CD4-positive, CD25-positive, alpha-beta regulatory T cell (primary cell): ENCODE results near the gene CMTM7. TPM values are rescaled to one million over a fixed set of nuclear protein-coding genes. Genes with fewer than 3 reads are reported as not detected.

Experiments used
- ATAC-seq, 2 donors: fragments of 150-1000 bp; cut with Tn5 transposase; one replicate each; pipeline ENCODE4 v1.10.0; 2021; ENCODE audit warnings: low read depth in 2 of 2, moderate number of reproducible peaks in 2 of 2, moderate library complexity in 1 of 2
- DNase-seq, 3 donors: peaks; one replicate each; pipeline versions ENCODE4 v3.0.0 to v3.0.0-alpha.2; 2012 to 2022; ENCODE audit warnings: mixed read lengths in 1 of 3
- H3K27ac ChIP-seq: one replicate; pipeline ENCODE4 v1.7.0; 2013; ENCODE audit warnings: mild to moderate bottlenecking, low read length; ENCODE audit not compliant: insufficient read depth, poor library complexity, severe bottlenecking
- H3K27me3 ChIP-seq: one replicate; pipeline ENCODE4 v1.7.0; 2013; ENCODE audit warnings: low read length; ENCODE audit not compliant: control insufficient read depth, insufficient read depth
- H3K36me3 ChIP-seq: one replicate; pipeline ENCODE4 v1.7.0; 2013; ENCODE audit warnings: mild to moderate bottlenecking, low read length, moderate library complexity; ENCODE audit not compliant: control insufficient read depth, insufficient read depth
- H3K4me1 ChIP-seq: 2 replicates; pipeline ENCODE4 v1.7.0; 2013; ENCODE audit warnings: mild to moderate bottlenecking, low read length; ENCODE audit not compliant: insufficient read depth, control insufficient read depth, poor library complexity, severe bottlenecking
- H3K4me3 ChIP-seq: one replicate; pipeline ENCODE4 v1.7.0; 2013; ENCODE audit warnings: low read depth, mild to moderate bottlenecking, low read length, moderate library complexity
- H3K9me3 ChIP-seq, 2 experiments: 1 replicate in 1 of 2; 2 replicates in 1 of 2; pipeline ENCODE4 v1.7.0; 2013; ENCODE audit warnings: low read length in 2 of 2, mild to moderate bottlenecking in 1 of 2, moderate library complexity in 1 of 2; ENCODE audit not compliant: control insufficient read depth in 2 of 2
- H3K27ac Mint-ChIP-seq, 3 donors: one replicate each; pipeline ENCODE4 v1.8.0; 2020 to 2022; ENCODE audit warnings: mild to moderate bottlenecking in 3 of 3, mixed read lengths in 3 of 3, moderate library complexity in 2 of 3
- H3K27me3 Mint-ChIP-seq: one replicate; pipeline ENCODE4 v1.8.0; 2022; ENCODE audit warnings: mild to moderate bottlenecking, mixed read lengths
- H3K36me3 Mint-ChIP-seq: one replicate; pipeline ENCODE4 v1.8.0; 2020; ENCODE audit warnings: mixed read lengths
- H3K4me1 Mint-ChIP-seq, 4 donors: one replicate each; pipeline ENCODE4 v1.8.0; 2020 to 2022; ENCODE audit warnings: mixed read lengths in 4 of 4, mild to moderate bottlenecking in 1 of 4
- H3K4me3 Mint-ChIP-seq, 4 donors: one replicate each; pipeline ENCODE4 v1.8.0; 2020 to 2022; ENCODE audit warnings: mild to moderate bottlenecking in 4 of 4, mixed read lengths in 4 of 4, moderate library complexity in 3 of 4
- H3K9me3 Mint-ChIP-seq, 7 donors: one replicate each; pipeline ENCODE4 v1.8.0; 2020 to 2022; ENCODE audit warnings: mixed read lengths in 7 of 7, mild to moderate bottlenecking in 3 of 7, moderate library complexity in 2 of 7
- polyA plus RNA-seq, 4 donors: library from polyadenylated mRNA; unstranded; fragments of 300-500 nt; fragmentation: Illumina TruSeq; gene quantifications; one replicate each; pipeline ENCODE4 v1.2.3, GENCODE V29; 2021
- total RNA-seq: library from RNA; stranded (reverse); gene quantifications from one replicate; pipeline ENCODE4 v1.2.3, GENCODE V29; 2022

Gene CMTM7
- total and polyA plus RNA-seq, 5 donors from 2014 or later, result 77.3 to 231 (median 144) TPM

- Mint-ChIP-seq H3K9me3 (no peaks in the 10 kb centered on the region), H3K36me3 (peaks cover 4% of the 10 kb centered on the region), H3K27ac (peak overlapping the region; percentile 52 to 96 (median 54)), H3K27me3 (no peaks in the 10 kb centered on the region), H3K4me3 (no peak overlapping the region), H3K4me1 (peaks cover 16 to 57% (median 27%) of the 10 kb centered on the region in 4 donors)
- H3K9me3 ChIP-seq, result no peaks in the 10 kb centered on the region
- DNase-seq (no peak), ATAC-seq (no peak)
- H3K4me3 ChIP-seq, result no peak overlapping the region
- H3K36me3 ChIP-seq, result no peaks in the 10 kb centered on the region
- H3K4me1 ChIP-seq, result peaks cover 43% of the 10 kb centered on the region
- no peaks in the 10 kb centered on the region for H3K27me3 ChIP-seq
- H3K27ac ChIP-seq, result no peak overlapping the region
These were observed 17.8 kb upstream of the CMTM7 start for GRCh38 chr3:32373844-32374243.

GRCh38 chr3:32374788-32375595 is 16.7 kb upstream of the CMTM7 start:
- Mint-ChIP-seq H3K36me3 (peaks cover 4% of the 10 kb centered on the region), H3K9me3 (no peaks in the 10 kb centered on the region), H3K27ac (peak overlapping the region; percentile 84 to 96 (median 96)), H3K27me3 (no peaks in the 10 kb centered on the region), H3K4me1 (peaks cover 16 to 51% (median 23%) of the 10 kb centered on the region in 4 donors), H3K4me3 (peak overlapping the region in 3 of 4 donors; percentile 16 to 79 (median 40))
- H3K27me3 ChIP-seq, result no peaks in the 10 kb centered on the region
- no peaks in the 10 kb centered on the region for H3K36me3 ChIP-seq
- H3K9me3 ChIP-seq, result no peaks in the 10 kb centered on the region
- peak; percentile 17 to 30 for ATAC-seq
- H3K4me1 ChIP-seq, result peaks cover 43% of the 10 kb centered on the region
- no peak overlapping the region for H3K27ac ChIP-seq
- DNase-seq, result peak; percentile 63 to 90 (median 80)
- H3K4me3 ChIP-seq, result peak overlapping the region; percentile 15

GRCh38 chr3:32375596-32375930 is 16.1 kb upstream of the CMTM7 start:
- Histone ChIP-seq H3K4me3 (no peak overlapping the region), H3K27me3 (no peaks in the 10 kb centered on the region), H3K36me3 (no peaks in the 10 kb centered on the region), H3K9me3 (no peaks in the 10 kb centered on the region), H3K4me1 (peaks cover 37% of the 10 kb centered on the region), H3K27ac (no peak overlapping the region)
- H3K36me3 Mint-ChIP-seq, result peaks cover 4% of the 10 kb centered on the region
- no peaks in the 10 kb centered on the region for H3K9me3 Mint-ChIP-seq
- no peak for ATAC-seq
- H3K4me1 Mint-ChIP-seq, result peaks cover 12 to 46% (median 19%) of the 10 kb centered on the region in 4 donors
- H3K27me3 Mint-ChIP-seq, result no peaks in the 10 kb centered on the region
- no peak for DNase-seq
- no peak overlapping the region for H3K4me3 Mint-ChIP-seq
- H3K27ac Mint-ChIP-seq, result peak overlapping the region in 2 of 3 donors; percentile 96

GRCh38 chr3:32376115-32376514 is 15.5 kb upstream of the CMTM7 start:
- no peak for DNase-seq
- Mint-ChIP-seq H3K27ac (no peak overlapping the region), H3K36me3 (peaks cover 4% of the 10 kb centered on the region), H3K27me3 (no peaks in the 10 kb centered on the region), H3K4me1 (peaks cover 12 to 40% (median 18%) of the 10 kb centered on the region in 4 donors), H3K4me3 (no peak overlapping the region), H3K9me3 (no peaks in the 10 kb centered on the region)
- Histone ChIP-seq H3K27ac (no peak overlapping the region), H3K36me3 (no peaks in the 10 kb centered on the region), H3K4me1 (peaks cover 32% of the 10 kb centered on the region), H3K4me3 (no peak overlapping the region), H3K27me3 (no peaks in the 10 kb centered on the region), H3K9me3 (no peaks in the 10 kb centered on the region)
- ATAC-seq, result no peak

GRCh38 chr3:32379831-32380500 is 11.7 kb upstream of the CMTM7 start:
- H3K27me3 Mint-ChIP-seq, result no peaks in the 10 kb centered on the region
- DNase-seq (no peak), ATAC-seq (no peak)
- Histone ChIP-seq H3K4me3 (no peak overlapping the region), H3K9me3 (no peaks in the 10 kb centered on the region), H3K27ac (no peak overlapping the region), H3K36me3 (no peaks in the 10 kb centered on the region), H3K4me1 (peaks cover 5% of the 10 kb centered on the region), H3K27me3 (no peaks in the 10 kb centered on the region)
- peaks cover 4% of the 10 kb centered on the region for H3K36me3 Mint-ChIP-seq
- no peaks in the 10 kb centered on the region for H3K9me3 Mint-ChIP-seq
- H3K27ac Mint-ChIP-seq, result no peak overlapping the region
- H3K4me1 Mint-ChIP-seq, result peaks cover 4 to 14% (median 5%) of the 10 kb centered on the region in 4 donors
- H3K4me3 Mint-ChIP-seq, result no peak overlapping the region

- H3K4me3 ChIP-seq, result no peak overlapping the region
- H3K4me3 Mint-ChIP-seq, result no peak overlapping the region
- DNase-seq, result no peak
- H3K36me3 Mint-ChIP-seq, result no peaks in the 10 kb centered on the region
- no peak for ATAC-seq
- no peaks in the 10 kb centered on the region for H3K27me3 ChIP-seq
- H3K36me3 ChIP-seq, result no peaks in the 10 kb centered on the region
- H3K9me3 ChIP-seq, result no peaks in the 10 kb centered on the region
- no peaks in the 10 kb centered on the region for H3K4me1 ChIP-seq
- H3K27ac Mint-ChIP-seq, result no peak overlapping the region
- H3K27ac ChIP-seq, result no peak overlapping the region
- no peaks in the 10 kb centered on the region for H3K27me3 Mint-ChIP-seq
- no peaks in the 10 kb centered on the region for H3K9me3 Mint-ChIP-seq
- peaks cover 0 to 11% (median 2%) of the 10 kb centered on the region in 4 donors for H3K4me1 Mint-ChIP-seq
These were observed 9.7 kb upstream of the CMTM7 start for GRCh38 chr3:32381922-32382321.

- no peaks in the 10 kb centered on the region for H3K9me3 Mint-ChIP-seq
- H3K4me3 Mint-ChIP-seq, result no peak overlapping the region
- H3K36me3 ChIP-seq, result no peaks in the 10 kb centered on the region
- H3K4me3 ChIP-seq, result no peak overlapping the region
- no peak overlapping the region for H3K27ac Mint-ChIP-seq
- DNase-seq (no peak), ATAC-seq (no peak)
- H3K9me3 ChIP-seq, result no peaks in the 10 kb centered on the region
- no peaks in the 10 kb centered on the region for H3K27me3 Mint-ChIP-seq
- no peak overlapping the region for H3K27ac ChIP-seq
- no peaks in the 10 kb centered on the region for H3K4me1 ChIP-seq
- H3K27me3 ChIP-seq, result no peaks in the 10 kb centered on the region
- no peaks in the 10 kb centered on the region for H3K36me3 Mint-ChIP-seq
- peaks cover 0 to 17% (median 2%) of the 10 kb centered on the region in 4 donors for H3K4me1 Mint-ChIP-seq
These were observed 8.4 kb upstream of the CMTM7 start for GRCh38 chr3:32383136-32383711.
